ENCODE results near the gene SINHCAF.
"Not testable (repeated sequence)": the region's sequence is repeated elsewhere in the genome, so short reads cannot be mapped to it uniquely, and the experiment has no call there.

The SINHCAF gene

GRCh38 chr12:31310488-31310887 lies 15.5 kb downstream of the SINHCAF start:
- no peak for DNase-seq (ENCODE audit: low read depth in 2 of 2, low spot score in 1 of 2)

DNA sequence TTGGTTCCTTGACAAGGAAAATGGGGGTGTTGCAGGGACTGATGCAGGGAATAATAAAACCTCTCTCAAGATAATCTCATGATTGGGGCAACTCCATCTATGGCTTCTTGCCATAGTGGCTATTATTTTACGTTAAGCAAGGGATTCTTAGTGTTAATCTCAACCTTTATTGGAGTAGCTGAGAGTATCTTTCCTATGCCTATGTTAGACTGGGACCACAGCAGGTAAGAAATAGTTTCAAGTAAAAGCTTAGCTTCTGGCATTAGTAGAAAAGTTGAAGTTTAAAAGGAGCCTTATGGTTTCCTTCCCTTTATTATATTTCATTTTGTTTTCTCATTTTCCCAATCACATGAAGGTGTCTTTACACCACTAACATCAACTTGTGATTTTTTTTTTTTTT lies 16.7 kb downstream of the SINHCAF start:
- DNase-seq (ENCODE audit: low read depth in 2 of 2, low spot score in 1 of 2), result no peak

- DNase-seq (ENCODE audit: low read depth in 2 of 2, low spot score in 1 of 2), result no peak
These were observed 17.8 kb downstream of the SINHCAF start for GRCh38 chr12:31308116-31308515.

- DNase-seq (ENCODE audit: low read depth in 2 of 2, low spot score in 1 of 2), result no peak
These were observed 19.1 kb downstream of the SINHCAF start for GRCh38 chr12:31306866-31307265.

- DNase-seq (ENCODE audit: low read depth in 2 of 2, low spot score in 1 of 2), result no peak
These were observed 22.5 kb downstream of the SINHCAF start for GRCh38 chr12:31303466-31303865.

DNA sequence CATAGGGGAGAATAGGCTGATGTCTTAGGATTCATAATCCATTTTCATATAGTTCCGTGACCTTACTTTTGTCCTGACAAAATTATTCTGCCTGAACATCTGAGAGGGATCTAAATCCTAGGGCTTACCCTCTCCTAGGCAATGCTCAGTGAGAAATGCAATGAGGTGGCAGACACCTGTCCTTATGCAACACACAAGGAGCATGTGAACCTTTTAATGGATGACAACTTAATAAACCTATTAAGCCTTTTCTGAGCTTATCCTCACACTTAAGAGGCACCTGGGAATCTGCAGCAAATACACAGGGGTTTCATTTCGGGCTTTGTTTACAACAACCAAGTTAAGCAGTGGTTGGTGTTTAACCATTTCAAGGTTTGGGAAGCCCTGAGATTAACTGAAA lies 24.6 kb downstream of the SINHCAF start:
- DNase-seq (ENCODE audit: low read depth in 2 of 2, low spot score in 1 of 2), result no peak

DNA sequence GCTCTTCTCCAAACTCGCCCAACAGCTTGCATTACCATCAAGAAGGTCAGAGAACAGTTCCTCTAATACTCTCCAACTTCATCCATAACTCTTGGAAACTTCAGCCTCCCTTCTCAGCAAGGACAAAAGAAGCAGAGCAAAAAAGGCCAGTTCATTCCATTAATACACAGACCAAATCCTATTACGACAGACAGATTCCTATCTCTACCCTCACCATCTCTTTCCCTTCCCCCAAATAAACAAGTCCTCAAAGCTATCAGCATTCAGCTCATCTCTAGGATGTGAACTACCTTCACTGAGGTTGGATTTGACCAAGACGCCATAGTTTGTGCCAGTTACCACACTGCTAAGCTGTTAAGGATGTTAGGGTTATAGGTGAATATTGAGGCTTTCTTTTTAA lies 25.2 kb downstream of the SINHCAF start:
- DNase-seq (ENCODE audit: low read depth in 2 of 2, low spot score in 1 of 2), result no peak

DNA sequence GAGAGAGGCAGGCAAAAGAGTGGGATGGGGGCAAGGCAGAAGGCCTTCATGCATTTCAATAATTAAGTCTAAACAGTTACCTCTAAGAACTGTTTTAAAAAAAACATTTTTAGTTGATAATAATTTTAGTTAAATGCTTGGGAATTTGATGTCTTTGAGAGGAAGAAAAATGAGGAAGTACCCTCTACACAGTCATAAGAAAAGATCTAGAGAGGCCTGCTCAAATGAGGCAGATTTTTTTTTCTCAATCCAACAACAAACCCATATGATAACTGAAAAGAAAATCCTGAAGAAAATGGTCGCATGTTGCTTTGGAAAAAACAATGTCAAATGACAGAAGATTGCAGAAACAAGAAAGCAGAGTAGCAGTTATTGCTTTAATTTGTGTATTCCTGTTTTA lies 25.6 kb downstream of the SINHCAF start:
- no peak for DNase-seq (ENCODE audit: low read depth in 2 of 2, low spot score in 1 of 2)

DNA sequence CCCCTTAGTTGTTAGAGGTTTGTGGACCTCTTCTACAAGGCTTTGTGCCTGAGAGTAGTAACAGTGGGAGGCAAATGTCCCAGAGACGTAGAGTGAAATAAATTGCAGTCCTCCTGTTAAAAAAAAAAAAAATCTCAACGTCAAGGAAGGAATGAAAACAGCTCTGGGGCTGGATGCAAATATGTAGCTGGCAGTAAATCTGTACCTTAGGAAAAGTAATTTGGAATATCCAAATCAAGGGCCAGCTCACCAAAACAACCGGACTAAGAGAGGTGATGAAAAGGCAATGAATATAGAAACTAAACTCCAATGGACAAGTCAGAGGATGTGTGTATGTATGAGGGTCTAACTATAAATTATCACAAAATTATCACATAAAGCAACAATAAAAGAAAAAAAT lies 27.0 kb downstream of the SINHCAF start:
- DNase-seq (ENCODE audit: low read depth in 2 of 2, low spot score in 1 of 2), result no peak

DNA sequence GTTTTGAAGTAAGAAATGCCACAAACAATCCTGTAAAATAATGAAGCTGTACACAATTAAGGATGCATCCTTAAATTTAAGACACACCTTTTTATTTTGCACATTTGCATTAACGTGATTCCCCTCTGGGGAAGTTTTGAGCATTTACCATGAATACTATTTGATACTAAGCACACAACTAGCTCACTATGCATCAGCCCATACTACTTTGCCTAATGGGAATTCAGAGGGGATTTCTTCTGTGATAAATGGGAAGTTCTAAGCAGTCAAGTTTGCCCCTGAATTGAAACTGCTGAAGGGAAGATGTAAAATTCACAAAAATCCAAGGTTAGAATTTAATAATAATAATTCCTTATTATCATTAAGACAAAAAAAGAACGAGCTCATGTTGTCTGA lies 27.4 kb downstream of the SINHCAF start:
- DNase-seq (ENCODE audit: low read depth in 2 of 2, low spot score in 1 of 2), result no peak

DNA sequence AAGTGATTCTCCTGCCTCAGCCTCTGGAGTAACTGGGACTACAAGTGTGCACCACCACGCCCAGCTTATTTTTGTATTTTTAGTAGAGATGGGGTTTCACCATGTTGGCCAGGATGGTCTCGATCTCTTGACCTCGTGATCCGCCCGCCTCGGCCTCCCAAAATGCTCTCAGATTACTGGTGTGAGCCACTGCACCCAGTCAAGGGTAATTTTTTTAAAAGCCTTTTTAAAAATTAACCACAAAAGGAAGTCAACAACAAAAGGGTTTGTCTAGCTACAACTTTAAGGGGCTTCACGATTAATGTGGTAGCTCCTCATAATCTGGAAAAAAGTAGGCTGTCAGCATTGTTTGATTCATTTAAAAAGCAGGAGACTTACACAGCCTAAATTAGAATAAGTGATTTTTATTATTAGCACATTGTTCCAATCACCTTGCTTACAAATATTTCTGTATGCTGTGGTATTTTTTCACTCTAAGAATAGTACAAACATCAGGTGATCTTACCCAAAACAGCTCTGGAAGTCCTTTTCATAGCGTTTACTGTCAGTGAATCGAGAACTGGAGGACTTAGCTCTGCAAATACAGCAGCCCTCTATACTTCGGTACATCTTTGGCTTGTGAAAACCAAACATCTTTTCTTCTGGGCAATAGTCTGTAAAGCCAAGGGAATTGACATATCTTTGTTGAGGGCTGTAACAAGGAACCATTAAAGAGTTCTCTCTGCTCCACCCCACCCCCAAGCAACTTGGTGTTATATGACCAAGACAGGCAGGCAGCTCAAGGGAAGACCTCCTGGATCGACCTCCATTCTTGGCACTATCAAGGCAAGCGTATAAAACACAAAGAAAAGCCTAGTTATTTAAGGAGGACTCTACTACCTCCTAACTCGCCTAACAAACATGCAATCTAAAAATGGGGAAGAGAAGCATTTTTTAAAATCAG lies 28.1 kb downstream of the SINHCAF start:
- no peak for DNase-seq (ENCODE audit: low read depth in 2 of 2, low spot score in 1 of 2)

DNA sequence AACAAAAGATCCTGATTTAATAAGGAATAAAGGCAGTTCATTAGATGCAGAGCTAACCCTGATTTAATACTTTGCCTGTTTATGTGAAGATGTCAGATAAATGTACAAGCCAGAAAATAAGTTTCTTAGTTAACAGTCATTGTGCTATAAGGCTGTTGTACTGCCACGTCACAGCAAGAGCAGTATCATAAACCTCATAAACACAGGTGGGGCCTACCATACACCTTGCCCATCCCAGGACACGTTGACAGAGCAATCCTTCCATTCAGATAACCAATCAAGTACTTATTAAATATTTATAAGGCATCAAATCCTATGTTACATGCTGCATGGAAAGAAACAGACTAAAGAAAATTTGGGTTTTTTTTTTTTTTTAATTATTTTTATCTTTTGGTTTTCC lies 36.5 kb downstream of the SINHCAF start:
- no peak for DNase-seq (ENCODE audit: low read depth in 2 of 2, low spot score in 1 of 2)

- no peak for DNase-seq (ENCODE audit: low read depth in 2 of 2, low spot score in 1 of 2)
These were observed 37.6 kb downstream of the SINHCAF start for GRCh38 chr12:31288381-31288780.

GRCh38 chr12:31280183-31280582 lies 45.8 kb downstream of the SINHCAF start:
- no peak for DNase-seq (ENCODE audit: low read depth in 2 of 2, low spot score in 1 of 2)

DNA sequence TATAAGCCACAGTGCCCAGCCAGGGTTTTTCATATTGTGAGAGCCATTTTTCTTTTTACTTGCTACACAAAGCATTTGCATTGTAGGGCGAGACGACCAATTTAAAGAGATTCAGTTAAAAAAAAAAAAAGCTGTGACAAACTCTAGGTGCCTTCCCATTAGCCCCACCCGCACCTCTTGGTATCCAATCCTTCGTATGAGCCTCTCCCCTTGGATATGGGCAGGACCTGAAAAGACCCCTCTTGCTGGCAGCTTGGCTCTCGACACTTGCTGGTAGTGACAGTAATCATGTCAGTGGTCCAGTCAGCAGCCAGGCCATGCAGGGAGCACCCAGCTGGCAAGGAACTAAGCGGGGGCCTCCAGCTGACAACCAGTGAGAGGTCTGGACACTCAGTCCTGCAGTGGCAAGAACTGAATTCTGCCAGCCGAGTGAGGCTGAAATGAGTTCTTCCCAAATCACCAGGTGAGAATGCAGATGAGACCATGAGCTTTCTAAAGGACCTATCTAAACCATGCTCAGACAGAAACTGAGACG lies 46.5 kb downstream of the SINHCAF start:
- DNase-seq (ENCODE audit: low read depth in 2 of 2, low spot score in 1 of 2), result no peak

DNA sequence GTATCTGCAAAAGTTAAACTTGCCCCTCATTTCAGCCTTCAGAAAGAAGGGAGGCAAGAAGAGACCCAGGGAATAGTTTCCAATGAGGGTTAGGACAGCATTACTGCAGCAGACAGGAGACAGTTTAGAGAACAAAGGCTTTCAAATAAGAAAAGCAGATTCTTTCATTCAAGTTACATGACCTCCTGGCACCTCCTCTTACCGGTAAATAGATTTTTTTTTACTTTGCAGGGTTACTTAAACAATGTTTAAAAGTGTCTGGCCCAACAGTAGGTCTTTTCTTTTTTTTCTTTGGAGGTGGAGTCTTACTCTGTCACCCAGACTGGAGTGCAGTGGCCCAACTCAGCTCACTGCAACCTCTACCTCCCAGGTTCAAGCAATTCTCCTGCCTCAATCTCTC lies 47.1 kb downstream of the SINHCAF start:
- DNase-seq (ENCODE audit: low read depth in 2 of 2, low spot score in 1 of 2), result no peak

GRCh38 chr12:31278424-31278823 lies 47.5 kb downstream of the SINHCAF start:
- no peak for DNase-seq (ENCODE audit: low read depth in 2 of 2, low spot score in 1 of 2)

GRCh38 chr12:31277081-31277480 lies 48.9 kb downstream of the SINHCAF start:
- DNase-seq (ENCODE audit: low read depth in 2 of 2, low spot score in 1 of 2), result no peak

DNA sequence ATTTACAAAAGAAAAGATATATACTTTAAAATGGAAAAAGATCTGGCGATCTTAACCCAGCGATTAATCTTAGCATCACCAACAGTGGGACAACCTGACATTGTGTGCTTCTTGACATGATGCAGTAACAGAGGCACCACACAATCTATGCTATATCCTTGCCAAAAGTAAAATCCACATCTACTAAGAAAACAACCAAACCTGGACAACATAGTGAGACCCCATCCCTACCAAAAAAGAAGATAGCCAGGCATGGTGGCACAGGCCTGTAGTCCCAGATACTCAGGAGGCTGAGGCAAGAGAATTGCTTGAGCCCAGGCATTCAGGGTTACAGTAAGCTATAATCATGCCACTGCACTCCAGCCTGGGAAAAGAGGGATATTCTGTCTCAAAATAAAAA lies 50.5 kb downstream of the SINHCAF start:
- DNase-seq (ENCODE audit: low read depth in 2 of 2, low spot score in 1 of 2), result no peak

DNA sequence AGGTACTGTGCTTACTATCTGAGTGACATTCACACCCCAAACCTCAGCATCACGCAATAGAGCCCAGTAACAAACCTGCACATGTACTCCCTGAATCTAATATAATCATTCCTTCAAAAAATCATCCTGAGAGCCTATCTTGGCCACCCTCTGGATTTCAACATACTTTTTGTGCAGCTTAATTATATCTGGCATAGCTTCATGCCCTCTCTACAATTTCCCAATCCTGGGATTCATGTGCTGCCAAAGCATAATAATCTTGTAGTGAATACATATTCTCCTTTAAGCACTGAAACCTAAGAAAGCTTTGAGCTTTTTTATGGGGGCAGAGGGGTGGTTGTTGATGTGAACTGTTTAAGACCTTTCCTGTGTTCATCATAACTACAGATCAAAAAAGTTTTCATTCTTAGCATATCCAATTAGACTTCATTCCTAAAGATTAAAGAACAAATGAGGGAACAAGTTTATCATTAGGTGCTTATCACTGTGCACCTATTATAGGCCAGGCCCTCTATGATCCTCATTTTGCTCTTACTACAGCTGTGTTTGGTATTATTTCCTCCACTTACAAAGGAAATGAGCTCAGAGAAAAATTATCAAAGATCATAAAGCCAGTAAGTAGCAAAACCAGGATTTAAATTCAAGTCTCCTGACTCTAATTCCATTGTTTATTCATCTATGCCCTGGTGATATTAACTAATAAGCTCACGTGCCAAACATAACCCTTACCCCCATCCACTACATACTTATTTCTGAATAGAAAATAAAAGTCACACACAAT lies 51.2 kb downstream of the SINHCAF start:
- no peak for DNase-seq (ENCODE audit: low read depth in 2 of 2, low spot score in 1 of 2)

DNA sequence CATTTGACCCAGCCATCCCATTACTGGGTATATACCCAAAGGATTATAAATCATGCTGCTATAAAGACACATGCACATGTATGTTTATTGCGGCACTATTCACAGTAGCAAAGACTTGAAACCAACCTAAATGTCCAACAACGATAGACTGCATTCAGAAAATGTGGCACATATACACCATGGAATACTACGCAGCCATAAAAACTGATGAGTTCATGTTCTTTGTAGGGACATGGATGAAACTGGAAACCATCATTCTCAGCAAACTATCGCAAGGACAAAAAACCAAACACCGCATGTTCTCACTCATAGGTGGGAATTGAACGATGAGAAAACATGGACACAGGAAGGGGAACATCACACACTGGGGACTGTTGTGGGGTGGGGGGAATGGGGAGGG lies 52.2 kb downstream of the SINHCAF start:
- not testable (repeated sequence) for DNase-seq (ENCODE audit: low read depth in 2 of 2, low spot score in 1 of 2)

DNA sequence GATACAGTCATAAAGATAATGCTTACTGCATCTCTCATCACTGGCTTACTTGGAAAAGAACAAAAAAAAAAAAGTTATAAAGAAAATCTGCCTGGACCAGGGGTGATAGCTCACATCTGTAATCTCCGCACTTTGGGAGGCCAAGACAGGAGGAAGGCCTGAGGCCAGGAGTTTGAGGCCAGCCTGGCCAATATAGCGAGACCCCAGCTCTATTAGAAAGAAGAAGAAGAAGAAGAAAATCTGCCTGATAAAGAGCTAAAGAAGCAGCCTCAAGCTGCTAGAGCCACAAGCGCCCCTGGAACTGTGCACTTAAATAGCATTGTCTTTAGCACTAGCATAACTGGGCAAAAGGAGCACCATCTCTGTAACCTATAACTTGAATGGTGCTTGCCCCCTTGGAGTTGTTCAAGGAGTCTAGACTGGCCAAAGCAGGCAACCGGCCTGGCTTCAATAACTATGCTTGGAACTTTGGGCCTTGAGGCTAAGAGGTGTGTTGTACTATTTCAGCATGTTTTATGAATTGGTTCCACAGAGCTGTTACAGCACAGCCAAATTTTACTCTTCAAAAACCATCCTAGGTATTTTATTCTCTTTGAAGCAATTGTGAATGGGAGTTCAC lies 53.2 kb downstream of the SINHCAF start:
- no peak for DNase-seq (ENCODE audit: low read depth in 2 of 2, low spot score in 1 of 2)
